HFFc6 (cell line): ENCODE measurements around the gene IFT122. TPM values are rescaled to one million over a fixed set of nuclear protein-coding genes. Genes with fewer than 3 reads are reported as not detected.

Source experiments
- DNase-seq: peaks from one replicate; pipeline ENCODE4 v3.0.0-alpha.2; 2018
- H3K27ac Mint-ChIP-seq: 2 replicates; pipeline ENCODE4 v1.8.0; 2020; ENCODE audit warnings: mild to moderate bottlenecking, mixed read lengths
- H3K27me3 Mint-ChIP-seq: 2 replicates; pipeline ENCODE4 v1.8.0; 2021; ENCODE audit warnings: mild to moderate bottlenecking, moderate library complexity, mixed read lengths; ENCODE audit not compliant: insufficient read depth
- H3K36me3 Mint-ChIP-seq: 2 replicates; pipeline ENCODE4 v1.8.0; 2021; ENCODE audit warnings: low read depth, mixed read lengths
- H3K4me1 Mint-ChIP-seq: 2 replicates; pipeline ENCODE4 v1.8.0; 2020; ENCODE audit warnings: low read depth, mixed read lengths
- H3K4me3 Mint-ChIP-seq: 2 replicates; pipeline ENCODE4 v1.8.0; 2020; ENCODE audit warnings: mild to moderate bottlenecking, moderate library complexity, mixed read lengths
- H3K9me3 Mint-ChIP-seq: 2 replicates; pipeline ENCODE4 v1.8.0; 2020; ENCODE audit warnings: mild to moderate bottlenecking, mixed read lengths
- total RNA-seq, 6 experiments: library from RNA; stranded (reverse); fragmentation: NEBNext Ultra II Directional; extraction: Animal tissue kit (Norgen Biotek cat#: 25700); gene quantifications; 2 replicates in 1 of 6; 3 replicates in 5 of 6; pipeline ENCODE4 v1.2.3, GENCODE V29; 2021
- TF ChIP-seq, protein P1 (sequence below): fragments of 200-600 bp; sonication (generic); IDR thresholded peaks from 2 replicates; pipeline ENCODE4 v1.5.0; 2021; ENCODE audit warnings: antibody characterized with exemption, mild to moderate bottlenecking

IFT122 gene
- total RNA-seq, 6 experiments from 2014 or later = 12.2 to 18.8 (median 18.2) TPM

- no peaks in the 10 kb centered on the region for H3K9me3 Mint-ChIP-seq
- peaks cover 22% of the 10 kb centered on the region for H3K4me1 Mint-ChIP-seq
- peaks cover 20% of the 10 kb centered on the region for H3K36me3 Mint-ChIP-seq
- no peak overlapping the region for H3K27ac Mint-ChIP-seq
- no peak for DNase-seq
- H3K27me3 Mint-ChIP-seq = no peaks in the 10 kb centered on the region; the same call in 1 of the 2 replicates
- H3K4me3 Mint-ChIP-seq = no peak overlapping the region
- TF ChIP-seq, protein P1, sequence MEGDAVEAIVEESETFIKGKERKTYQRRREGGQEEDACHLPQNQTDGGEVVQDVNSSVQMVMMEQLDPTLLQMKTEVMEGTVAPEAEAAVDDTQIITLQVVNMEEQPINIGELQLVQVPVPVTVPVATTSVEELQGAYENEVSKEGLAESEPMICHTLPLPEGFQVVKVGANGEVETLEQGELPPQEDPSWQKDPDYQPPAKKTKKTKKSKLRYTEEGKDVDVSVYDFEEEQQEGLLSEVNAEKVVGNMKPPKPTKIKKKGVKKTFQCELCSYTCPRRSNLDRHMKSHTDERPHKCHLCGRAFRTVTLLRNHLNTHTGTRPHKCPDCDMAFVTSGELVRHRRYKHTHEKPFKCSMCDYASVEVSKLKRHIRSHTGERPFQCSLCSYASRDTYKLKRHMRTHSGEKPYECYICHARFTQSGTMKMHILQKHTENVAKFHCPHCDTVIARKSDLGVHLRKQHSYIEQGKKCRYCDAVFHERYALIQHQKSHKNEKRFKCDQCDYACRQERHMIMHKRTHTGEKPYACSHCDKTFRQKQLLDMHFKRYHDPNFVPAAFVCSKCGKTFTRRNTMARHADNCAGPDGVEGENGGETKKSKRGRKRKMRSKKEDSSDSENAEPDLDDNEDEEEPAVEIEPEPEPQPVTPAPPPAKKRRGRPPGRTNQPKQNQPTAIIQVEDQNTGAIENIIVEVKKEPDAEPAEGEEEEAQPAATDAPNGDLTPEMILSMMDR = no peak
These were observed 8.3 kb downstream of the IFT122 start for GRCh38 chr3:129448186-129448895.

GRCh38 chr3:129449279-129450115 lies 9.5 kb downstream of the IFT122 start:
- no peaks in the 10 kb centered on the region for H3K9me3 Mint-ChIP-seq
- no peak overlapping the region for H3K4me3 Mint-ChIP-seq
- peaks cover 18% of the 10 kb centered on the region for H3K36me3 Mint-ChIP-seq
- H3K27ac Mint-ChIP-seq = no peak overlapping the region
- peaks cover 23% of the 10 kb centered on the region for H3K4me1 Mint-ChIP-seq
- TF ChIP-seq, protein P1 = no peak
- H3K27me3 Mint-ChIP-seq = no peaks in the 10 kb centered on the region; the same call in 1 of the 2 replicates
- DNase-seq = no peak

- Mint-ChIP-seq H3K36me3 (peaks cover 23% of the 10 kb centered on the region), H3K27me3 (no peaks in the 10 kb centered on the region; the same call in 1 of the 2 replicates), H3K4me3 (no peak overlapping the region), H3K9me3 (no peaks in the 10 kb centered on the region), H3K27ac (no peak overlapping the region), H3K4me1 (peaks cover 16% of the 10 kb centered on the region)
- TF ChIP-seq, protein P1 = no peak
- DNase-seq = no peak
These were observed 13.7 kb downstream of the IFT122 start for GRCh38 chr3:129453732-129454131.

DNA sequence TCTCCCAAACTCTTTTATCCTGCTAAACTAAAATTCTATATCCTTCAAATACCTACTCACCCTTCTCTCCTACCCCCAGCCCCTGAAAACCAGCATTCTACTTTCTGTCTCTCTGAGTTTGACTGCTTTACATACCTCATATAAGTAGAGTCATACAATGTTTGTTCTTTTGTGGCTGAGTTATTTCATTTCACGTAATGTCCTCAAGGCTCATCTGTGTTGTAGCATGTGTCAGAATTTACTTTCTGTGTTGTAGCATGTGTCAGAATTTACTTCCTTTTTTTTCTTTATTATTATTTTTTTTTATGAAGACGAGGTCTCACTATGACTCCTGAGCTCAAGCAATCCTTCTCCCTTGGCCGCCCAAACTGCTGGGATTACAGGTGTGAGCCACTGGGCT lies 20.1 kb downstream of the IFT122 start:
- Mint-ChIP-seq H3K27ac (no peak overlapping the region), H3K36me3 (peaks cover 24% of the 10 kb centered on the region), H3K9me3 (no peaks in the 10 kb centered on the region), H3K27me3 (no peaks in the 10 kb centered on the region), H3K4me3 (no peak overlapping the region), H3K4me1 (peaks cover 21% of the 10 kb centered on the region)
- DNase-seq = no peak
- TF ChIP-seq, protein P1 = no peak

DNA sequence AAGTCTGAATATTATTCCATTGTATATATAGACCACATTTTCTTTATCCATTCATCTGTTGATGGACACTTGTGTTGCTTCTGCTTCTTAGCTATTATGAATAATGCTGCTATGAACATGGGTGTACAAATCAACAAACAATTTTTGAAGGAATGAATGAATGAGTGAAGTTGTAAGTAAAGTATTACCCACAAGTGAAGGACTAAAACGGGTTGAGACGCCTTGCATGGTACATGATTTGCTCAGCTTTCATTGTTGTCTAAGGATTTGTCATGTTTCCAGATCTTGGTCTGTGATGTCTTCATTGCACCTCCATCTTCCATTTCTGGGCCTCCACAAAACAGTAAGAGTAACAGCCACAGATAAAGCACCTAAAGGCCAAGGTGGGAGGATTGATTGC lies 20.5 kb downstream of the IFT122 start:
- H3K27ac Mint-ChIP-seq = peak overlapping the region; percentile 85
- no peak for DNase-seq
- H3K4me1 Mint-ChIP-seq = peaks cover 21% of the 10 kb centered on the region
- TF ChIP-seq, protein P1 = no peak
- H3K36me3 Mint-ChIP-seq = peaks cover 24% of the 10 kb centered on the region
- no peak overlapping the region for H3K4me3 Mint-ChIP-seq
- H3K9me3 Mint-ChIP-seq = no peaks in the 10 kb centered on the region
- no peaks in the 10 kb centered on the region for H3K27me3 Mint-ChIP-seq
